Measurements from ENCODE around the gene CYRIA.

CYRIA gene

GRCh38 chr2:16665748-16666448 lies at the start of gene CYRIA:
CYRIA (minus strand) TSS chr2:16665834; CDS start chr2:16588119, 77,715 bp downstream.
- peak; percentile 24 to 31 for DNase-seq

GRCh38 chr2:16713011-16713423 lies 47.4 kb upstream of the CYRIA start:
- no peak for DNase-seq

GRCh38 chr2:16709769-16710168 lies 44.1 kb upstream of the CYRIA start:
- no peak for DNase-seq

GRCh38 chr2:16708173-16708572 lies 42.5 kb upstream of the CYRIA start:
- DNase-seq = no peak

- no peak for DNase-seq
These were observed 41.5 kb upstream of the CYRIA start for GRCh38 chr2:16707014-16707623.

GRCh38 chr2:16700551-16701259 lies 35.1 kb upstream of the CYRIA start:
- no peak for DNase-seq

GRCh38 chr2:16693854-16694253 lies 28.2 kb upstream of the CYRIA start:
- DNase-seq = no peak

- DNase-seq = no peak
These were observed 25.6 kb upstream of the CYRIA start for GRCh38 chr2:16691261-16691660.

GRCh38 chr2:16687955-16688354 lies 22.3 kb upstream of the CYRIA start:
- DNase-seq = no peak

- DNase-seq = no peak
These were observed 21.6 kb upstream of the CYRIA start for GRCh38 chr2:16687222-16687621.

- no peak for DNase-seq
These were observed 21.0 kb upstream of the CYRIA start for GRCh38 chr2:16686641-16687040.

GRCh38 chr2:16685340-16685715 lies 19.7 kb upstream of the CYRIA start:
- no peak for DNase-seq

GRCh38 chr2:16684676-16685339 lies 19.2 kb upstream of the CYRIA start:
- no peak for DNase-seq

- no peak for DNase-seq
These were observed 17.9 kb upstream of the CYRIA start for GRCh38 chr2:16683576-16683975.

GRCh38 chr2:16682431-16683118 lies 16.9 kb upstream of the CYRIA start:
- no peak for DNase-seq

GRCh38 chr2:16680781-16681180 lies 15.1 kb upstream of the CYRIA start:
- no peak for DNase-seq

- no peak for DNase-seq
These were observed 14.7 kb upstream of the CYRIA start for GRCh38 chr2:16680304-16680703.

GRCh38 chr2:16678964-16679363 lies 13.3 kb upstream of the CYRIA start:
- no peak for DNase-seq

- DNase-seq = no peak
These were observed 12.2 kb upstream of the CYRIA start for GRCh38 chr2:16677875-16678274.

- no peak for DNase-seq
These were observed 10.1 kb upstream of the CYRIA start for GRCh38 chr2:16675781-16676180.

GRCh38 chr2:16674154-16674553 lies 8.5 kb upstream of the CYRIA start:
- no peak for DNase-seq

GRCh38 chr2:16671760-16672159 lies 6.1 kb upstream of the CYRIA start:
- no peak for DNase-seq

GRCh38 chr2:16669388-16669787 lies 3.8 kb upstream of the CYRIA start:
- DNase-seq = no peak
